GM21576 (cell line): ENCODE data around the gene CNR2.
"Not testable (repeated sequence)": the region's sequence is repeated elsewhere in the genome, so short reads cannot be mapped to it uniquely, and the experiment has no call there.

Experiments used
- ATAC-seq: cut with Tn5 transposase; IDR thresholded peaks from one replicate; pipeline ENCODE4 v1.9.1; 2021; ENCODE audit warnings: mild to moderate bottlenecking, moderate library complexity; ENCODE audit not compliant: unreplicated experiment

The CNR2 gene

GRCh38 chr1:23916209-23917131, 3.3 kb upstream of the CNR2 start:
- ATAC-seq = no peak

DNA sequence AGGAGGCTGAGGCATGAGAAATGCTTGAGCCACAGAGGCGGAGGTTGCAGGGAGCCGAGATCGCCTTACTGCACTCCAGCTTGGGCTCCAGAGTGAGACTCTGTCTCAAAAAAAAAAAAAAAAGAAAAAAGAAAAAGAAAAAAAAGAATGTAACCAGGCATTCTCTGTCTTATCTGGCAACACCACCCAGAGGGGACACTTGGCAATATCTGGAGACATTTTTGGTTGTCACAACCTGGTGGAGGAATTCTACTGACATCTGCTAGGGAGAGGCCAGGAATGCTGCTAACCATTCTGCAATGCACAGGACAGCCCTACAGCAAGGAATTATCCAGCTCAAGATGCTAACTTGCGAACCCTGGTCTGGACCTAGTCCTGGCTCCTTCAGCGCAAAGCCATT, 2.3 kb upstream of the CNR2 start:
- ATAC-seq = no peak

DNA sequence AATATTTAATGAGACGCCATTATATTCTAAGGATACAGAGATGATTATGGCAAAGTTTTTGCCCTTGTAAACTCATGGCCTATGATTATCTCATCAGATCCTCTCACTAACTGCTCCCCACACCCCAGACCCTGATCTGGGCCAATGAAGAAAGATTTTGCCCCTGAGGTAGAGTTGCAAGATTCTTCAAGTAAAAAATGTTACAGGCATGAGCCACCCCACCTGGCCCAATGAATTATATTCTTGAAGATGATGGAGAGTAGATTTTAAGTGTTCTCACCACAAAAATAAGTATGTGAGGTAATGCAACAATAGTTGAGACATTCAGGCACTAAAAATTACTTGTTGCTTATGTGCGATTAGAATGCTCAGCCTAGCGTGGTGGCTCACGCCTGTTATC, 1.8 kb upstream of the CNR2 start:
- ATAC-seq = no peak

GRCh38 chr1:23911921-23912320, 1.2 kb downstream of the CNR2 start:
- ATAC-seq = no peak

DNA sequence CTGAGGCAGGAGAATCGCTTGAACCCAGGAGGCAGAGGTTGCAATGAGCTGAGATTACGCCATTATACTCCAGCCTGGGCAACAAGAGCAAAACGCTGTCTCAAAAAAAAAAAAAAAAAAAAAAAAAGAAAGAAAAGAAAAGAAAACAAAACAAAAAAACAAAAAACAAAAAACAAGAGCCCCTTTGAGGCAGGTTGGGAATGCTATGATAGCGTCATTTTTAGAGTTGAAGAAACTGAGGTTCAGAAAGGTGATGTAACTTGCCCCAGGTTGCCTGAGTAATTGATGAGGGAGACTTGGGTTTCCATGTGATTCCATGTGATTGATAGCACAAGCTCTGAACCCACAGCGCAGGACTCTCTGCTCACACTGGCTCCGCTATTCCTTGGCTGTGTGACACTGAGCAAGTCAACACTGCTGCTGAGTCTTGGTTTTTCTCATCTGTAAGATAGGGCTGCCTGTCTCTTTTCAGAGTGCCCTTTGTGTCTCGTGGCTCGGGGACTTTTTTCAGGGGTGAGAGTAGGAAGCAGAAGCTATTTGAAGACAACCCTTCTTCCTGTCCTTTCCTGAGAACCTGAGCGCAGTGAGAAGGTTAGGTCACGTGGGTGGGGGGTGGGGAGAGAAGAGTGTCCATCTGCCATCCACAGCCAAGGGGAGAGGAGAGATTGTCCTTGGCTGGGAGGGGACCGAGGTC, 2.5 kb downstream of the CNR2 start:
- peak; percentile 25 for ATAC-seq

DNA sequence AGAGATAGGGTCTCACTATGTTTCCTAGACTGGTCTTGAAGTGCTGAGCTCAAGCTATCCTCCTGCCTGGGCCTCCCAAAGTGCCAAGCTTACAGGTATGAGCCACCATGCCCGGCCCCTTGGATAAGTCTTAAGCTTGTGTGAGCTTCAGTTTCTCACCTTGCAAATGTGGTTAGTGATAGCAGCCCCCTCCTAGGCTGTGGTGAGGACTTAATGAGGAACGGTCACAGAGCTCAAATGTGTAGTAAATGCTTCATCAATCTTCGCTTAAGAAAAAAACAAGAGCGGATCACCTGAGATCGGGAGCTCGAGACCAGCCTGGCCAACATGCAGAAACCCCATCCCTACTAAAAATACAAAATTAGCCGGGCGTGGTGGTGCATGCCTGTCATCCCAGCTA, 3.0 kb downstream of the CNR2 start:
- ATAC-seq = no peak

GRCh38 chr1:23909412-23909811, 3.8 kb downstream of the CNR2 start:
- no peak for ATAC-seq

DNA sequence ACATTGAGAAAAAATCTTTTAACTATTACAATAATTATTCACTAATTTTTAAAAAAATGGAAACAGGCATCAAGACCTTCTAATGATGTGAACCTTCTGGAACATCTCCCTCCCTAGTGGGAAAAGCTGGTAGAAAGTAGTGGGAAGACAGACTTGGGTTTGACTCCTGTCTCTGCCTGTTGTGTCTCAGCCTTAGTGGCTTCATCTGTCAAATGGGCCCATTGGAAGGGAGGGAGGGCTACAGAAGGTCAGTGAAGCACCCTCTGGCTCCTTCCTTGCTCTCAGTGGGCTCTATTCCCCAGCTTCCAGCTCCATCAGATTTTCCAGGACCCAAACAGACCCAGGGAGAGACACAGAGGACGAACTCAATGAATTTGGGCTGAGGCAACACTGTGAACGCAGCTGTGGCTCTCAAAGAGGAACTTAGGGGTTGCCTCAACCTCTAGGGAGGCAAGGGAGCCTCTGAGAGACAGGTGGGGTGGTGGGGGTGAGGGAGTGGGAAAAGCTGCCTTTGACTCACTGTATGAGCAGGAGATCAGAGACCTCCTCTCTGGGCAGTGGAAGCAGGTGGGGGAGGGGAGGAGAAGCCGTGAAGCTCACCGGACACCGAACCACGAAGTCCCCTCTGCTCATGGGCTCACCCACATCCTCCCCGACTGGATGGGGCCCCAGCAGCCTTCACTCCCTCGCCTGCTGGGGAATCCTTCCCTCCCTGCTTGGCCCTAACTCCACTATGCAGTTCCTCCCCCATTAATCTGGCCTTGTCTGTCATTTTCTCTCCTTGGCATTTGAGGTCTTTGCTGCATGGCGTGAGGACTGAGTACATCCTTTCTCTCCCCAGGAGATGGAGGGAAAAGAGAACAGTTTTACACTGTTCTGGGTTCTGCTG, 4.5 kb downstream of the CNR2 start:
- ATAC-seq = peak; percentile 22

GRCh38 chr1:23906731-23907130, 6.4 kb downstream of the CNR2 start:
- ATAC-seq = no peak

DNA sequence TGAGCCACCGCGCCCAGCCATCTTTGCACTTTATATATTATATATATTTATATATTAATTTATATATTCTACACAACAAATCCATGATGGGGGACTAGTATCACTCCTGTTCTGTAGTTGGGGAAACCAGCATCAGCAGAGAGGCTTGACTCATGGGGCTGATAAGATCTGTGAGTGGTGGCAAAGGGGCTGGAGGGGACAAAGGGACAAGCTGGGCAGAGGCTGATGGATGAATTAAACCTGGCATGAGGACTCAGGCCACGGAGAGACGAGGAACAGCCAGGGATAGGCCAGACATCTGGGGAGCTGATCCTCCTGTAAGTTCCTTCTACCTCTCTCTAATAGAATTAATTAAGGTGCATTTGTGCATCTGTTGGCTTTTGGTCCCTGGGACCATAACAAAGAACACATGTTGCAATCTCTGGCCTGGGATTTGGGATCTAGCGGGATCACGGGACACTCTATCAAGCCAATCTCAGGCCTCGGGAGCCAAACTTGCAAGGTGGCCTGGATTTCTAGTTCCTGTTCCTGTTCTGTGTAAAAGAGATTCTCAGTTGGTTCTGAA, 7.6 kb downstream of the CNR2 start:
- ATAC-seq = no peak

DNA sequence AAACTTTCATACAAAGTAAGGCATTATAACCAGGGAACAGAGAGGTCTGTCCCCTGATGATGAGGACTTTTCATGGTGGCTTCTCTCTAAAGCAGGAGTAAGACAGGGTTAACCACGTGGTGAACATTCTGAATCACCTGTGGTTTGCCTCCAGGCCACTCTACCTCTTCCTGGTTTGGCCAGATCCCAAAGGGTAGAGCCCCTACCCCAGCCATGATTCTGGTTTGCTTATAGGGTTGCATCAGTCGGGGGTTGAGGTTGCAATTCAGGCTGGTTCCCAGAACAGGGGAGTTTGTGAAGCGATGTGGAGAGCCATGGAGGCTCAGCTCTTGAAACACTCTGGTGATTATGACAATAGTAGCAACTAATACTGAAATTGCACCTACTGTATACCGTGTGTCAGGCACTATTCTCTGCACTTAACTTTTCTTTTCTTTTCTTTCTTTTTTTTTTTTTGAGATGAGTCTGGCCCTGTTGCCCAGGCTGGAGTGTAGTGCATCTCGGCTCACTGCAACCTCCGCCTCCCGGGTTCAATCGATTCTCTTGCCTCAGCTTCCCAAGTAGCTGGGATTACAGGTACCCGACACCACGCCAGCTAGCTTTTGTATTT, 8.3 kb downstream of the CNR2 start:
- ATAC-seq = peak; percentile 29

GRCh38 chr1:23903754-23904153, 9.4 kb downstream of the CNR2 start:
- ATAC-seq = no peak

- no peak for ATAC-seq
Measured at GRCh38 chr1:23902321-23903278, 10.6 kb downstream of the CNR2 start.

- not testable (repeated sequence) for ATAC-seq
Measured at GRCh38 chr1:23900017-23900416, 13.1 kb downstream of the CNR2 start.

DNA sequence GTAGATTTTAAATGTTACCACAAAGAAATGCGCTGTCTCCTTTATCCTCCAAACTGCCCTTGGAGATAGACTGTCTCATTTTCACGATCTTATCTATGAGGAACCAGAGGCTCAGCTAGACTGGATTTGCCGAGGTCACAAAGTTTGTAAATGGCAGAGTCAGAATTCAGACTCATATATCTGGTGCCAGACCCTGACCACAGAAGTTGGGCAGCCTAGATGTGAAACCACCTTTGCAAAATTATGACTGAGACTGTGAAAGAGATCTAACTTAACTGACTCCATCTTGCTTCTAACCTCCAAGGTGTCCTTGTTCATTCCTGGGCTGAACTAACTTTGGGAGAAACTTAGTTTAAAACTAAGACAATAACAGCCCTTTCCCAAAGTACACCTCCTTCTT, 14.1 kb downstream of the CNR2 start:
- no peak for ATAC-seq

- ATAC-seq = no peak
Measured at GRCh38 chr1:23897083-23897482, 16.1 kb downstream of the CNR2 start.

DNA sequence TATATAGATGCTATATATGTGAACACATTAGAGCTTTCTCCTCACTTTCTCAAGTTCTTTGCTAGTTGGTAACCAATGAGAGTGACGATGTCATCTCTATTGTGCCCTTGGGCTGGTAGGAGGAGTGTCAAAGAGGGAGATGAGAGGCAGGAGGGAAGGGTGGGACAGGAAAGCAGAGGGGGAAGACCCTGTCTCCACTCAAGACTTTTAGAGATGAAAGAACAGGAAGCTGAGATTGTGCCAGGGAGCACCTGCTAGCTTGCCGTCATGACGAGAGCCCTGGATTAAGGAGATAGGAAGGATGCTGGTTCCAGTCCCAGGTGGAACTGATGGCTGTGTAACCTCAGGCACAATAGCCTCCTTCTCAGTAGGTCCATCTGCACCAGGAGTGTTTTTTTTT, 16.7 kb downstream of the CNR2 start:
- no peak for ATAC-seq

DNA sequence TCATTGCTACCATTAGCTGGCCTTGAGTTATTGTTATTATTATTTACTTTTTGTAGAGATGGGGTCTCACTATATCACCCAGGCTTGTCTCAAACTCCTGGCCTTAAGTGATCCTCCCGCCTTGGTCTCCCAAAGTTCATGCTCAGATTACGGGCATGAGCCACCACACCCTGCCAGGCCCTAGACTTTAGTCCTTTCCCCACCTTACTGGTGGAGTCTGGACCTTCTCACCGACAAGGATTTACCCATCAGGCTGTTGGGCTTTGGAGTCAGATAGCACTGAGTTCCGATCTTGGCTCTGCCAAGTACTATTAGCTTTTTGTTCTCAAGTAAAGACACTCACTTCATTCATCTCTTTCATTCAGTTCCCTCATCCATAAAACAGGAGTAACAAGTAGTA, 17.2 kb downstream of the CNR2 start:
- ATAC-seq = no peak

GRCh38 chr1:23895082-23895481, 18.1 kb downstream of the CNR2 start:
- no peak for ATAC-seq
